IPS-20b (cell line): Measurements from ENCODE around the gene NEU4.

Experiments
- H3K27ac ChIP-seq: one replicate; pipeline ENCODE4 v1.5.1; 2013; ENCODE audit warnings: low read length
- H3K27me3 ChIP-seq: 2 replicates; pipeline ENCODE4 v1.6.1; 2013; ENCODE audit warnings: mild to moderate bottlenecking, low read length, inconsistent platforms; ENCODE audit not compliant: insufficient read depth
- H3K36me3 ChIP-seq: 2 replicates; pipeline ENCODE4 v1.6.1; 2013; ENCODE audit warnings: low read depth, mild to moderate bottlenecking, inconsistent platforms, low read length, moderate library complexity; ENCODE audit not compliant: insufficient read depth
- H3K4me1 ChIP-seq: 2 replicates; pipeline ENCODE4 v1.6.1; 2013; ENCODE audit warnings: mild to moderate bottlenecking, control low read depth, inconsistent platforms, low read length, moderate library complexity; ENCODE audit not compliant: insufficient read depth
- H3K4me3 ChIP-seq: 2 replicates; pipeline ENCODE4 v1.5.1; 2013; ENCODE audit warnings: mild to moderate bottlenecking, low read length, inconsistent platforms
- H3K9ac ChIP-seq: 2 replicates; pipeline ENCODE4 v1.6.1; 2013; ENCODE audit warnings: low read depth, mild to moderate bottlenecking, inconsistent platforms, low read length, moderate library complexity
- H3K9me3 ChIP-seq: 2 replicates; pipeline ENCODE4 v1.6.1; 2013; ENCODE audit warnings: mild to moderate bottlenecking, low read depth, low read length, inconsistent platforms; ENCODE audit not compliant: insufficient read depth

Gene NEU4

DNA sequence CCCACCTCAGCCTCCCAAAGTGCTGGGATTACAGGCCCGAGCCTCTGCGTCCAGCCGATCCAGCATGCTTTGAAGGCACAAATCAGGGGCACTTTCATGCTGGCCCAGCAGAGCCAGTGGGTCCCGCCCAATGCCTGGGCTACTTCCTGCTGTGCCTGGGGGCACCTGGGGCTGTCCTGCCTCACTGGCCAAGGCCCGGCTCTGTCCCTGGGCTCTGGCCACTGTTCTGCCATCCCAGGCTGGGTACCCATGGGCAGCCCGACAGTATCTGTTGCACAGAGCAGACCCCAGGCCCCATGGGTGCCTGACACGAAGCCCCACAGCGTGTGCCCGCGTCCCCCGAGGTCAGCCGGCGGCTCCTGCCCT lies 39.2 kb upstream of the NEU4 start:
- Histone ChIP-seq H3K36me3 (no peaks in the 10 kb centered on the region), H3K9ac (no peak overlapping the region), H3K4me1 (no peaks in the 10 kb centered on the region), H3K4me3 (no peak overlapping the region), H3K27me3 (no peaks in the 10 kb centered on the region), H3K27ac (no peak overlapping the region), H3K9me3 (no peaks in the 10 kb centered on the region)

DNA sequence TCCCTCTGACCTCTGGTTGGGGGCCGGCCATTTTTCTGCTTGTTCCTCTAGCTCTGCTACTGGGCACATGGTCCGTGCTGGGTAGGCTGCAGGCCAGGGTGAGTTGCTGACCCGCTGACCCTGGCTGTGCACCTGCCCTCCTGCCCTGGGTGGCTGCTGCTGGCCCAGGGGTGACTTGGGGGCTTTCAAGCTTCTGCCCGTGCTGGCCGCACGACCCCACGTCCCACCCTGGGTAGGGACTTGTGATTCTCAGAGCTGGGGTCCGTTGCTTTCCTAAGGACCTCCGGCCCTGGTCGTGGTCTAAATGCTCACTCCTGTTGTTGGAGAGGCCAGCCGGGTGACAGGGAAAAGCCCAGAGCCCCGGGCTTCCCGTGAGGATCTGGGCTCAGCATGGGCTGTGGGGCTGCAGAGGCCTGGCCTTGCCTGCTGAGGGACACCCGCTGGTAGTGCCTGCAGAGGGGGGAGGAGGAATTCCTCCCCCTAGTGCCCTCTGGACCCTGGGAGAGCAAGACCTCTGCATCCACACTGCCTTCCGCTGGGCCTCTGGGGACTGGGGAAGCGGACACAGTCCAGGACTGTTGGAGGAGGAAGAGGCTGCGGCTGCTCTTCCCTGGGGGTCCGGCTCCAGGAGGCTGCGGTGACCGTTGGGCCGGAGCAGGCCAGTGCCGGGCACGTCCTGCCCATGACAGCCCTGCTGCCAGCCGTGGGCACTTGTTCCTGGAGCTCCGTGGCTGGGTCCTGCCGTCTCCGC lies 38.6 kb upstream of the NEU4 start:
- Histone ChIP-seq H3K27me3 (no peaks in the 10 kb centered on the region), H3K4me1 (no peaks in the 10 kb centered on the region), H3K9ac (no peak overlapping the region), H3K9me3 (no peaks in the 10 kb centered on the region), H3K36me3 (no peaks in the 10 kb centered on the region), H3K4me3 (no peak overlapping the region), H3K27ac (no peak overlapping the region)

- peak overlapping the region; percentile 48; the same call in 1 of the 2 replicates for H3K9ac ChIP-seq
- H3K27ac ChIP-seq, result no peak overlapping the region
- H3K27me3 ChIP-seq, result no peaks in the 10 kb centered on the region
- no peak overlapping the region for H3K4me3 ChIP-seq
- H3K4me1 ChIP-seq, result no peaks in the 10 kb centered on the region
- no peaks in the 10 kb centered on the region for H3K36me3 ChIP-seq
- H3K9me3 ChIP-seq, result no peaks in the 10 kb centered on the region
Observed at GRCh38 chr2:241770936-241771285, 38.1 kb upstream of the NEU4 start.

DNA sequence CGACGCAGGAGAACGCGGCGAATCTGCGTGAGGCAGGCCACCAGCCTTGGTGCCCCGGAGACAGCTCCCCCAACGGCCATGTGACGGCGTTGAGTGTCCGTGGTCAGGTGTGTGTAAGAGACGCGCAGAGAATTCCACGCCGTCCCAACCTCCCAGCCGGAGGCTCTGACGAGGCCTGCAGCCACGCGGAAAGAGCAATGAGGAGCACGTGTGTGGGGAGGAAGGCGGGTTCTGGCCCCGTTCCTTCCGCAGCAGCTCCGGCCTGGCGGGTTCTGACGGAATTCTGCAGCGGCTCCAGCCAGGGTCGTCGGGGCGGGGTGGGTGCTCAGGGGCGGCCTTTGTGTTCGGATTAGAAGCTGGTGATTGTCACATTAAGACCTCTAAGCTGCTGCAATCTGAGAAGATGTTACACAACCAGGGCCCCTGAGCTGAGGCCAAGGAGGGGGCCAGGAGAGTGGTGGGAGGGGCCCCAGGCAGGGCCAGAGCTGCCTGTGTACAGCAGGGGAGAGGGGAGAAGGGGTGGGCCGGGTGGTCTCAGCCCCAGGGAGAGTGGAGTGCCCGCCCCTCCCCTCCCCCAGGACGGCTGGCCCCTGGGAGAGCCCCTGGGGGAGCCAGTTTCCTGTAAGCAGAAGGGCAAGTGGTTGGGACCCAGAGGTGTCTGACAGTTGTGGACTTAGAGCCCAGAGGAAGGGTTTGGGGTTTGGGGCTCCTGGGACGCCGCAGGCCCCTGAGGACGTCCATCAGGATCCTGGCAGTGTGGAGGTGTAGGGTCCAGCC lies 37.5 kb upstream of the NEU4 start:
- no peaks in the 10 kb centered on the region for H3K36me3 ChIP-seq
- peak overlapping the region; percentile 48; the same call in 1 of the 2 replicates for H3K9ac ChIP-seq
- H3K4me3 ChIP-seq, result no peak overlapping the region
- H3K9me3 ChIP-seq, result no peaks in the 10 kb centered on the region
- no peaks in the 10 kb centered on the region for H3K27me3 ChIP-seq
- H3K4me1 ChIP-seq, result no peaks in the 10 kb centered on the region
- H3K27ac ChIP-seq, result no peak overlapping the region

- H3K27me3 ChIP-seq, result no peaks in the 10 kb centered on the region
- no peaks in the 10 kb centered on the region for H3K4me1 ChIP-seq
- H3K9ac ChIP-seq, result peak overlapping the region; percentile 37; the same call in 1 of the 2 replicates
- no peaks in the 10 kb centered on the region for H3K9me3 ChIP-seq
- no peak overlapping the region for H3K4me3 ChIP-seq
- H3K36me3 ChIP-seq, result no peaks in the 10 kb centered on the region
- no peak overlapping the region for H3K27ac ChIP-seq
Observed at GRCh38 chr2:241772063-241772499, 36.9 kb upstream of the NEU4 start.

DNA sequence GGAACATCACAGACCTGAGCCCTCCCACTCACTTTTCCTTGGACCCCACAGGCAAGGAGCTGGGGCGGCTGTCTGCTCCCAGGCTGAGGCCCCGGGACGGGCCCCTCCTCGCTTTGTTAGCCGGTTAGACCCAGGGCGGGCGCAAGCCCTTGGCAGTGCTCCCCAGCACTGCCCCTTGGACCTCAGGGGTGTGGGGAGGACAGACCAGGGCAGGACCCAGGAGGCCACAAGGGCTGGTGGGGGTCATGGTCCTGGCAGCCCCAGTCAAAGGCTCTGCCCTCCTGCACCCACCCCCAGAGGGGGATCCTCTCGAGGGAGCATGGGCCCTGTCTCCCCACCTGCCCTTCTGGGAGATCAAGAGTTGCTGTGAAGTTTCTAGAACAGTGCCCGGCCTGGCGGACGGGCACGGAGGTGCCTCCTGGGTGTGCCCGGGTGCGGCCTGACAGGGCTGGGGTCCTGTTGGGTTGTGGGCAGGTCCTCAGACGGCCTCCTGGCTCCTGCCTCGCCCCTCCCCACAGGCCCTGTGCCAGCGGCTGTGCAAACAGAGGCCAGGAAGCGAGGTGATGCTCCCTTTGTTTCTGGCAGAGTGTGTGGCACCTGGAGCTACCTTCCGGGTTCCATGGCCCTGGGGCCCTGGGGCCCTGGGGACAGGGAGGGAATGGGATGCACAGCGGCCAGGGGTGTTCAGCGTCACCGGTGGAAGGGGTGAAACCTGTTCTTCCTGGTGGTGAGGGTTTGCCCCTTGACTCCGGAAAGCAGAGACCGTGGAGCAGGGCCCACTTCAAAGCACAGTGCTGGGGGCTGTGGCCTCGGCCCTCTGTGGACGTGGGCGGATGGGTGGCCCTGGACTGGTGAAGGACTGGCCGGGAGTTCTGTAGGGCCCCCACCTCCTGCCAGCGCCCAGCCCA lies 35.2 kb upstream of the NEU4 start:
- no peak overlapping the region for H3K9ac ChIP-seq
- peaks cover 8% of the 10 kb centered on the region for H3K4me1 ChIP-seq
- H3K27ac ChIP-seq, result no peak overlapping the region

DNA sequence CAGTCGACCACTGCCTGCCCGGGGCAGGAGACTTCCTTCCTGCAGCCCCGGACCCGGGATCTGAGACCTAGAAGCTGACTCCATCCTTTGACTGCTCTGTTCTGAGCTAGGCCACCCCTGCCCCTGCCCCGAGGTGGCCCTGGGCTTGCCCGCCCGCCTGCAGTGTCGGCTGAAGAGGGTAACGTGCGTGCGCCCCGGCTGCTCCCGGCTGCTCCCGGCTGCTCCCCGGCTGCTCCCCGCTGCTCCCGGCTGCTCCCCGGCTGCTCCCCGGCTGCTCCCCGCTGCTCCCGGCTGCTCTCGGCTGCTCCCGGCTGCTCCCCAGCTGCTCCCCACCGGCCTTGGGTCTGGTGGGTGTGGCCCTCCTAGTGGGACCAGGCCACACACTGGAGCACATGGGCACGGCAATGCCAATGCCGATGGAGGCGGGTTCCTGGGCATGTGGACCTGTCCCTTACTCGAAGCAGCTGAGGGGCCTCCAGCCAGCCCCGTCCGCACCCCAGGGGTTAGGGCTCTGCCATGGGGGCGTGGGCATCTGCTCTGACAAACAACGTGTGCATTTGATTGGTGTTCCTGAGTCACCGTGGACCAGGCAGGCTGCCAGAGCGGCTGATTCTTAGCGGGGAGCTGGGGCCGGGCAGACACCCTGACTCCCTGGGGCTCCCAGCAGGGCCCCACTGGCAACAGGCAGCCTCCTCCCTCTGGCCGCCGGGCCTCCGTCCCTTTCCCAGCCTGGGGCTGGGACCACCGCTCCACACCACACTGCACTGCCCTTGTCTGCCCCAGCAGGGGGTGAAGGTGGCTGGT lies 34.4 kb upstream of the NEU4 start:
- Histone ChIP-seq H3K36me3 (no peaks in the 10 kb centered on the region), H3K9me3 (no peaks in the 10 kb centered on the region), H3K4me3 (no peak overlapping the region), H3K27me3 (no peaks in the 10 kb centered on the region), H3K4me1 (peaks cover 8% of the 10 kb centered on the region), H3K27ac (no peak overlapping the region), H3K9ac (no peak overlapping the region)

More for the DNA sequence above, 35.2 kb upstream of the NEU4 start:
- H3K4me3 ChIP-seq, result no peak overlapping the region
- H3K36me3 ChIP-seq, result no peaks in the 10 kb centered on the region
- no peaks in the 10 kb centered on the region for H3K27me3 ChIP-seq
- H3K9me3 ChIP-seq, result no peaks in the 10 kb centered on the region

- Histone ChIP-seq H3K36me3 (no peaks in the 10 kb centered on the region), H3K27ac (no peak overlapping the region), H3K4me3 (no peak overlapping the region), H3K4me1 (peaks cover 8% of the 10 kb centered on the region), H3K27me3 (no peaks in the 10 kb centered on the region), H3K9me3 (peaks cover 2% of the 10 kb centered on the region), H3K9ac (no peak overlapping the region)
Observed at GRCh38 chr2:241775223-241776177, 33.5 kb upstream of the NEU4 start.

DNA sequence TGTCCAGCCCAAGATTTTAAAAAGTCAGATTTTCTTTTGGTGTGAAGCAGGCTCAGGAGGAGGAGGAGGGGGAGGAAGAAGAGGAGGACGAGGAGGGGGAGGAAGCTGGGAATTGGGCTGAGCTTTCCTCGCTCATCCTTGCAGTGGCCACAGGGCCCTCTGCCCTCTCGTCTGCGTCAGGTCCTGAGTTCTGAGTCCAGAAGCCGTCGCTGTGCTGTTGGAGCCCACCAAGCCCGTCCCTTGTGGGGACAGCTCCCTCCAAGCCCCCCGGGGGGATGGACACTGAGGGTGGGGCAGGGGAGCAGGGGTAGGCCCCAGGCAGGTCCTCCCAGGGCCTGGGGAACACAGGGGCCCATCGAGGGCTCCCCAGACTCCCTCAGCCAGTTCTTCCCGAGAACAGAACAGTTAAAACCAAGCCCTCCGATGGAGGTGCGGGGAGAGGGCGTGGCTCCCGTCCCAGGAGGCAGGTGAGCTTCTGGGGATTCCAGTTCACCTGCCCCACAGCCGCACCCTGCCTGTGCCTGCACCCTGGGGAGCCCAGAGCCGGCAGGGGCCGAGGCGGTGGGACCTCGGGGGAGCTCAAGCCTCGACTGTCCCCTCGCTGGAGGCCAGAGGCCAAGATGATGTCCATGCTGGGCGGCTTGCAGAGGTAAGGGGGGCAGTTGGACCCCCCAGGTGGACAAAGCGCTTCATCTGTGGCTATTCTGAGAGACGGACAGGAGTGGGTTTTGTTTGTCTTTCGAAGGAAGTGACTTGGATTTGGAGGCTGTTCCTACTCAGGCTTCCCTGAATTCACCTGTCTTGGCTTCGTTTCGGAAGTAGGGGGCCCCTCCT lies 32.4 kb upstream of the NEU4 start, which contains the start of gene GAL3ST2:
TSS of gene GAL3ST2 (plus strand) at position 487 of the 834 bp plus-strand sequence. CDS start at position 621, 134 bp downstream.
- Histone ChIP-seq H3K9ac (no peak within 1 kb of the TSS), H3K27me3 (no peaks in the 10 kb centered on the region), H3K36me3 (no peaks in the 10 kb centered on the region), H3K9me3 (peaks cover 13% of the 10 kb centered on the region), H3K4me3 (no peak within 1 kb of the TSS), H3K4me1 (peaks cover 8% of the 10 kb centered on the region), H3K27ac (no peak within 1 kb of the TSS)
